HL-60/S4 treated with phorbol 12-myristate 13-acetate at 8.2 ng/mL for 4 days and 3 days (cell line): ENCODE data around the gene FAM83G.

ENCODE experiments used
- in situ Hi-C: fragments of 300-500 bp; cut with MboI; formaldehyde crosslinking; loops from 2 replicates; pipeline ENCODE4 v1.15.0; 2022; ENCODE audit warnings: low sequenced_read_pairs

The FAM83G gene

DNA sequence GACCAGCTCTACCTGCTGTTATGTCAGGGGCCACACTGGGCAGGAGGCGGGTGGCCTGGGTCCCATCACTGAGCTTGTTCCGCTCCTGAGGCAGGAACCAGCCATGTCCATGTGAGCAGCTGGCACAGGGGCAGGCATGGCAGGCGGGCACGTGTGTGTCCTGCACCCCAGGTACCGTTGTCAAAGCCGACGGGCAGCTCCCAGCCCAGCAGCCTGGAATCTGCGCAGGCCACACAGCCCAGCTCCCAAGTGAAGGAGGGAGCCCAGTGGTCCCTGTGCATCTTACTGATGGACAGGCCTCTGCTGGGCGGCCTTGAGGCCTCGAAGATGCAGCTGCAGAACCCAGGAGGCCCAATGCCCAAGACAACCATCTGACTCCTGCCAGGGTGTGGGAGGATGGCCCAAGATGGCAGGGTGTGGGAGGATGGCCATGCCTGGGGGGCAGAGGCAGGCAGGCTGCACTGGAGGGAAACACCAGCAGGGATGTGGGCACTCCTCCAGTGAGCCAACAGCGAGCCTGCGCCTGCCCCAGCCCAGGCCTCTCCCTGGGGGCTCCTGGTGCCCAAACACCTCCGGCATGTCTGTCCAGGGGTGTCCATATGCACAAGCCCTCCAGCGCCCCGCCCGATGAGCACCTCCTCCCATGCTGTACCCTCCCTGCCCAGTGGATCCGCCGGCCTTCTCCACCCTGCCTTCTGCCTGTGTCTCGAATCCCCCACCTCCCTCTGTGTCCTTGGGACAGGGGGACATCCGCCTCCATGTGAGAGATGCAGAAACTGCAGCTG, 12.8 kb downstream of the FAM83G start:
- in situ Hi-C loops = no loop called here

DNA sequence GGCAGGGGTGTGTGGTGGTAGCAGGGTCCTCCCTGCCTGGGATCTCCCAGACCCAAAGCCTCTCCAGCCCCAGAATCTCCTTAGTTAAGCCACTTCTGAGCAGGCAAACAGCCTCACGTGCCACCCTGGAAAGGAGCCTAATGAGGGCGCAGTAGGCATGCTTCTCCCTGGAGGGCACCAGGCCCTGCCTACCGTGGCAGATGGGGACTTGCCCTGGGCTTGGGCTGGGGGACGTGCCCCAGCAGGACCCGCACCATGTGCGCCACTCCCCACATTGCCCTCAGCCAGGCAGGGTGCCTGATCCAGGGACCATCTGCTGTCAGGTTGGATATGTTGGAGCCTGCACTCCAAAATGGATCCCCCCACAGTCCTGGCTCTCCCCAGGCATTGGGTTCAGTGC, 14.2 kb downstream of the FAM83G start:
- in situ Hi-C loops = no loop called here

DNA sequence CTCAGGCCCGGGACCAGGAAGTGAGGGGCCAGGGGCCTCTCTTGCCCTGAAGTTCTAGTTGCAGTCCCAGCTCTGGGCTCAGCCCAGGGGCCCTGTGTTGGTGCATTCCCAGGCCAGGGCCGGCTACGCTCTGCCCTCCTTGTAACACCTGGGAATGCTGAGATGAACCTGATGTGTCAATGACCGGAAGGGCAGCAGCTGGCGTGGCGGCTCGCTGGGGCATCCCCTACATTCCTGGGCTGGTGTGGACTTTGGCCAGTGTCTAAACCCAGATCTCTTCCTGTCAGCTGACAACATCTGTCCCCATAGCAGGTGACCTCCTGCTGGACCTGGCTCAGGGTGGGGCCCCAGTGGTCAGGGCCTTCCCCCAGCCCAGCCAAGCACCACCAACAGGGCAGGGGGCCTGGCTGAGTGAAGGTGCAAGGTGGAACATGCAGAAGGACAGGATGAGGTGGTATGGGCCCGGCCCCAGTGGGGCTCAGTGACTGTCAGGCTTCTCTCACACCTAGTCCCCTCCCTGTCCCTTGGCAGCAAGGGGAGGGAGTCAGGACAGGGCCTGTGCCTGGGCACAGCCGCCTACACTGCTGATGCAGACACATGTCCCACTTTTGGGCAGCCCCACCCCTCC, 15.9 kb downstream of the FAM83G start:
- in situ Hi-C loops = no loop called here

DNA sequence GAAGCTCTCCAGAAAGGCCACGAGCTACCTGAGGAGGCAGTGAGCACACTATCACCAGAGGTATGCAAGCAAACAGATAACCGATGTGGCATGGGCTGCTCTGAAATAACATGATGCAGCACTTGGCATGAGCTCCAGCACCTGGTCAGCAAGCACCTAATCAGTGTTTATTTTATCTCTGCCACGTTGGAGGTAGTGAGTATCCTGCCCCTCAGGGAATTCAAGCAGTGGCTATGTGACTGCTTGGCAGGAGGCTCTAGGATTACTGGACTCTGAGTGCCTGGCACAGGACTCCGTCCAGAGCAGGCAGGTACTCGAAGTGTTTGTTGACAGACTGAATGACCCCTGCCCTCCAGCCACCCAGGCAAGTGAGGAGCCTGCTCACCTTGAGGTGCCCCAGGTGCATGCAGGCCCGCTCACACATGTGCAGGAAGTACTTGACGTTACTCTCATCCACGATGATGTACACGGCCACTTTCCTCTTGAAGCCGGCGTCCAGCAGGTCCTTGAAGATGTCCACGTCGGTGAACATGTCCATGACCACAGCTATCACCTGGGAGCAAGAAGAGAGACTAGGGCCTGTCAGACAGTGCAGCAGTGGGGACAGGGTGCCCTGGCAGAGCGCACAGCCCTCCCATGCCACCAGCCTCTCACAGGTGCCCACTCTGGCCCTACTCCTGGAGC, 16.6 kb downstream of the FAM83G start:
- in situ Hi-C loops = no loop called here

DNA sequence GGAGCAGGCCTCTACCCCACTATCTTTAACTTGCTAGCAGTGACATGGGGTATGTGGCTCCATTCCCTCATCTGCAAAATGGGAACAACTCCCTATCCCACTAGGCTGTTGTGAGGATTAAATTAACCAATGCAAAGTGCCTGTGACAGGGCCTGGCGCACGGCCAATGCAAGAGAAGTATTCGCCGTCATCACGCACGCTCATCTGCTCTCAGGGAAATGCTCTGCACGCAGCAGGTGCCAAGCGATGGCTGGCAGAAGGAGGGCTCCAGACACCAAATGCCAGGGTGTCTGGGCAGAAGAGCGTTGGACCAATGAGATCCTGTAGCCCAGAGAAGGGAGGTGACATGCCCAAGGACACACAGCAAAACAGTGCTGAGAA, 17.3 kb downstream of the FAM83G start:
- in situ Hi-C loops = no loop called here

DNA sequence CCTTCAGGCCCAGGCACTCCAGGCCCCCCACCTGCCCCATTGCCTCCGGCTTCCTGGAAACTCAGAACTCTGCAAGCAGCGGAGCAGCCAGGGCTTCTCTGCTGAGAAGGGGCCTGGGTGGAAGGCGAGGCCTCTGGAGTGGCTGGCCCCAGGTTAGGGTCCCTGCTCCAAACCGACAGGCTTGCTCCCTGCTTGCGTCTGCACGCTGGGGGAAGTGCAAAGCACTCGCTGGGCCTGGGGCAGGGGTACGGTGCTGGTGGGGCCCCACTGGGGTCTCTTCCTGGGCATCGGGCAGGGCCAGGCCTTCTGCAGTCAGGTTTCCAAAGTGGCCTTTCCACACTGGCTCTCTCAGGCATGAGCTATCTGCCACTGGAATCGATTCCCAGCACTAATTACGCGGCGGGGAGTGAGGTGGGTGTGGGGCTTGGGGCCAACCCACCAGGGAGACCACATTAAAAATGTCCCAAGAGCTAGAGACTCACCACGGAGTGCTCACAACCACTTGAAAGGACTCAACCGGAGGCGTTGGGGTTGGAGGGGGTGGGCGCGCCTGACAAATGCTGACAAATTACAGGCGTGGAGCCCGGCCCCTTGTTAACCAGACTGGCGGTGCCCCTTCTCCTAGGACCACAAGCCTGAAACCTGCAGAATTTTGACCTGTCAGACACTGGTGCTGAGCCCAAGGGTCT, 17.9 kb downstream of the FAM83G start:
- in situ Hi-C loops = no loop called here

DNA sequence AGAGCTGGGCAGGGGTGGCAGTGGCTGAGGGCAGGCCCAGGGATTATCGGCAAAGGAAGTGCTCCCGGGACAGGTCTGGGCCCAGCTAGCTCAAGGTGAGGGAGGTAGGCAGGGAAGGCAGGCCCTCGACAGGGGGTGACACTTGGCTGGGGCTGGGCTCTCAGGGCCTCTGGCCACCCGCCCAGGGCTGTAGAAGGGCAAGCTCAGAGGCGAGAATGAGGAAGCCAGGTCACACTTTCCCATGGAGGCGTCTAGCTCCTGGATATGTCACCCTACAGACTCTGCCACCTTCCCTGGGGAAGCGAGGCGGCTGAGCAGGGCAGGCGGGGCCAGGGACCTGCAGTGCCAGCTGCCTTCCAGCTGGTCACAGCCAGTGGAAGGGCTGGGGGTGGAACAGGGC, 19.1 kb downstream of the FAM83G start:
- in situ Hi-C loops = no loop called here

DNA sequence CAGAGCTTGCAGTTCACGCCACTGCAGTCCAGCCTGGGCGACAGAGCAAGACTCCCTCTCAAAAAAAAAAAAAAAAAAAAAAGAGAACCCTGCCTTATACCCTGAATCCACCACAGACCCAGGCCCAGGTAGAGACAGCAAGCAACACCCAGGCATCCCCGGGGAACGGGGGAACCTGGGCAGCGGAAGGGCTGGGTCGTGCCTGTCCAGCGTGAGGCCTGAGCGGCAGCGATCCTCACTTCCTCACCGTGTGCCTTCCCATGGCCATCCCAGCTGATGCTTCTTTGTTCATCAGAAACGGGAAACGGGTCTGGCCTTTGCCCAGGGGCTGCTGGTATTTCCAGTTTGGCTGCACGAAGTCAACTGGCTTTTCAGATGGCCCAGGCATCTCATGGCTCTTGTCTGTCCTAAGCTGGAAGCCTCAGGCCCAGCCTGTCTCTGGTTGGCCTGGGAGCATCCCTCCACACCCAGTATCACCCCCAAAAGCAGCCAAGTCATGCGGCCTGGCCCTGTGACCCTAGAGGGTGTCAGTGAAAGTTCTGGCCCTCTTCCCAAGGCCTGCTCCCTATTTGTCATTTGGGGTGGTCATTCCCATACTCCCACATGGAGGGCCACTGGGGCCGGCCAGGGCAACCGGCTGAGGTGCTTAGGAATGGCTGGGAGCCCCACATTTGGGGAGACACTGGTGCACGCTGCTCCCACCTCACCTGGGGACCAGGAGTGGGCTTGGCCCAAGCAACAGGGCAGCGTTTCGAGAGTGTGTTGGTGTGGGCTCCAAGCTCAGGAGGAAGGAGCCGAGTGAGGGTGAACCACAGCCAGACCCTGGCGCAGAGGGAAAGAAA, 20.1 kb downstream of the FAM83G start:
- in situ Hi-C loops = no loop called here

DNA sequence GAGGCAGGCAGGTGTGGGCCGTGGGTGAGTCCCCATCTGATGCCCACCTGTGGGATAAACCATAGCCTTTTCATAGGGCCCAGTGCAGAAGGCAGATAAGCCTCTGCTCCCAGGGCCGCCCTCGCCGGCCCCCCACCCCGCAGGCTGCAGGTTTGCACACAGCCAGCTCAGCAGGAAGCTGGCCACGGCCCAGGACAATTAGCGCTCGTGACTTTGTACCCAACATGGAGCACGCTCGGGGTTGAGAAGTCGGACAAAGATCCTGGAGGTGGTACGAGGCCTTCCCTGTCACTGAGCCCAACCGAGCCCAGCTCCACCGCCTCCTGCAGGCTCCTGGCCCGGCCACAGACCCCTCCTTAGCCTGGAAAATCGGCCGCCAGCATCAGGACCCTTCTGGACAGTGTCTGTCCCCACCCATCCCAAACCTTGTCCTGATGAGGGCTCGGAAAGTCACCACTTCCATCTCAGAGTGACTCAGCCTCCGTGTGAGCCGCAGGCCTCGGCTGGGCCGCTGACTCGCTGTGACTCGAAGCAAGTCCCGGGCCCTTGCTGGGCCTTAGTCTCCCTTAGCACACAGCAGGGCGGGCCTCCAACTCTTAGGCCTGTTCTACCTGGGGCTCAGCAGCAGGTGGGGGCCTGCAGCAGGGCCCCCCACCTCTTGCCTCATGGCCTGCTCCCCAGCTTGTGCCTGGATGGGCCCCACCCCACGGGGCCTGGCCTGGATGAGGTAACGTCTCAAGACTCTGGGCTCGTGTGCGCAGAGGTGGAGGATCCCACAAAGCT, 22.7 kb downstream of the FAM83G start:
- in situ Hi-C loops = no loop called here

DNA sequence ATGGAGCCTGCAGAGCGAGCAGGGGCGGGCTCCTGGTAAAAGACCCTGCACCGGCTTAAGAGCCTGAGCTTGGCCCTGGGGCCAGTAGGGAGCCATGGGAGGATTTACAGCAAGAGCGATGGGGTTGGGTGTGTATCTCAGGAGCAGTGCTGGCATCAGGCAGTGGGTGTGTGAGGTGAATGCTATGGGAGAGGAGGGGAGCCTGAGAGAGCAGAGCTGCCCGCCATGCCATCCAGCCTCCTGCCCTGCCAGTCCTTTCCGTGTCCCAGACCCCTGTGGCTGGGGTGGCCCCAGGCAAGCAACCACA, 23.3 kb downstream of the FAM83G start:
- in situ Hi-C loops = no loop called here

DNA sequence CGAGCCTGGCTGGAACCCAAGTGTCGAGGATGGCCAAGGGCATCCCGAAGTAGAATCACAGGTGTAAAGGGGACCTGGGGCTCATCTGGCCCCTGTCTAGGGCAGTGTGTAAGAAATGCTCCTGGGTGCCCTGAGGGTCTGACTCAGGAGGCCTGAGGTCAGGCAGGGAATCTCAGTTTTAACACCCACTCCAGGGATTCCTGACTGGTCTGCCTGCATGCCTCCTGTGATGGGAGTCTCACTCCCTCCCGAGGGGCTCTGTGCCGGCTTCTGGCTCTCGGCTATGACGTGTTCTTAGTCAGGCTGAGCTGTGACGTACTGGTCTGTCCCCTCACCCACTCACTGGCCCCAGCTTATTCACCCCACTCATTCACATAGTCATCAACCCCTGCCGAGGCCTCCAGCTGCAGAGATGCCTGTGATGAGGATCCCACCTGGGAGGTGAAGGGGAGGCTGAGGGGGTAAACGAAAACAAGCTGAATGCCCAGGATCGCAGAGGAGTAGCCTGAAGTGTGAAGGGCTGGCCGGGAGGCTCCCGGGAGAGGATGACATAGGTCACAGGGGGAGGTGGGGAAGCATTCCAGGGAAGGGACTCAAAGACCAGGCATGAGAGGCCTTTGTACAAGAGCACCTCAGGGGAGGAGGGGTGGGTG, 23.8 kb downstream of the FAM83G start:
- in situ Hi-C loops = no loop called here

DNA sequence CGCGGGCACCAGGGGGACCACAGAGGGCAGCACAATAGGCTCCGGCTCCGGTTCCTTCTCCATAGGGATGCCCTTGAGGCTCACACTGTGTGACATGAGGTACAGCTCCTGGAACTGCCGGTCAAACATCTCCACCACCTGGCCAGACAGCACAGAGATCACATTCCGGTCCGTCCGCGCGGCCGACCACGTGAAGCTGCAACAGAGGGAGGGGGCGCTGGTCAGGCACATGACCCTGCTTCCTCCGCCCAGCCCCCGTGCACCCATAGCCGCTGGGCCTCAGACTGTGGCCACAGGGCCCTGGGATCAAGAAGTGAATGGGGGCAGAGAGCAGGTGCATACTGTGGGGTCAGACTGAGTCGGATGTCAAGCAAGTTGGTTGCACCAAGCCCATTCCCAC, 25.9 kb downstream of the FAM83G start:
- in situ Hi-C loops = no loop called here

DNA sequence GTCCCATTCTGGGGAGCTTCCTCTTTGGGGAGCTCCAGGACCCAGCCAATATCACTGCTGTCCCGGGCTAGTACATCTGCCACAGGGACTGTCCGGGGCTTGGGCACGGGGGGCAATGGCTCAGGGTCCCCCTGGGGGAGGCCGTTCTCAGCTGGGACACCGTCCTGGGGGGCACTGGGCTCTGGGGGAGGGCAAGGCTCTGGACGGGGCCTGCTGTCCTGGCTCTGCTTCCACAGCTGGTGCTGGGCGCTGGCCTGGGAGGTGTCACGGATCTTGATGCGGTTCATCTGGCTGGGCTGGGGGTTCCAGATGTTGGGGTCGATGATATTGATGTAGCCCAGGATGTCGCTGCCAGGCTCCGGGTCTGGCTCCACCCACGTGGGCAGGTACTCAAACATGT, 26.5 kb downstream of the FAM83G start:
- in situ Hi-C loops = no loop called here

DNA sequence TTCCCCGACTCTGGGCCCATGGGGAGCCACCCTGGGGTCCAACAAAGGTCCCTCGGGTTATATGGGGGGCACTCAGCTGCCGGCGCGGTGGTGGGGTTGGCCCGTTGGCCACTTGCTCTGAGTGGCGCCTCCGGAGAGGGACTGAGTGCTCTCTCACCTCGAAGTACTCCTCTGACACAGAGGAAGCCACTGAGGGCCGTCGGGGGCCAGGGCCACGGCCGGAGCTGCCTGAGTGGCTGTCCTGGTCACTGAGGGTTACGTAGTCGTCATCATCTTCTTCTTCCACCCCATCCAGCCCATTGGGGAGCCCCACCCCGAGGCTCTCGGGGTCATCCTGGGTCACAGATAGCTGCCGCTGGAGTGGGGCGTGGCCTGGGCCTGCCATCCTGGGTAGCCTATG, 26.9 kb downstream of the FAM83G start:
- in situ Hi-C loops = no loop called here

DNA sequence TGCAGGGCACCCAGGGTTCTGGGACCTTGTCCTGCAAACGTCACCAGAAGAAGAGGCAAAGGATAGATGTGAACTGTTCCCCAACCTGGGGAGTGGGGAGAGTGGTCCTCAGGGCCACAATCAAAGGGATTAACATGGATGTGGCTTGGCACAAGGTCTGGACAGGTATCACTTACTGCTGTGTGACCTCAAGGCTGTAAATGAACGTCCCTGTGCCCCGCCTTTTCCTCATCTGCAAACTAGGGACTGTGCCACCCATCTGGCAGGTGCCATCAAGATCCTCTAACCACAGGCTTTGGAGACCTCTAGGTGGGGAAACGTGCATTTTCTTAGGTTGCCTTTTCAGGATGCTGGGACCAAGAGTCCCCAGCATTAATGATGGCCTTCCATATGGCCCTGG, 27.5 kb downstream of the FAM83G start:
- in situ Hi-C loops = no loop called here

DNA sequence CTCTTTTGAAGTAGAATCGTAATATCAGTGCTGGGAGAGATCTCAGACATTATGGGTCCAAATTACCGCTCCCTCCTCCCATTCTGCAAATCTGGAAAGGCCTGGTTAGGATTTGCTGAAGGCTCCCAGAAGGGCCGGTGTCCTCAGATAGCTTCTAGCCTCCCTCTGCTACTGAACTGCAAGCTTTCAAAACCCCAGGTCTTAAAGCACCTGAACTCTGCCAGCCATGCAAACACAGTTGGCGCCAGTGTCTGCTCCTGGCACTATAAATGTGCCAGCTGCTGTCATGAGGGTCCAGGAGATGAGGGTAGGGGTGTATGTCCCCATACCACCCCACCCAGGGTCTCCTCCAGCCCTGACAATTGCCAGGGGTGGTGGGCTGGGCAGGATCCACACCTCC, 28.4 kb downstream of the FAM83G start:
- in situ Hi-C loops = no loop called here

DNA sequence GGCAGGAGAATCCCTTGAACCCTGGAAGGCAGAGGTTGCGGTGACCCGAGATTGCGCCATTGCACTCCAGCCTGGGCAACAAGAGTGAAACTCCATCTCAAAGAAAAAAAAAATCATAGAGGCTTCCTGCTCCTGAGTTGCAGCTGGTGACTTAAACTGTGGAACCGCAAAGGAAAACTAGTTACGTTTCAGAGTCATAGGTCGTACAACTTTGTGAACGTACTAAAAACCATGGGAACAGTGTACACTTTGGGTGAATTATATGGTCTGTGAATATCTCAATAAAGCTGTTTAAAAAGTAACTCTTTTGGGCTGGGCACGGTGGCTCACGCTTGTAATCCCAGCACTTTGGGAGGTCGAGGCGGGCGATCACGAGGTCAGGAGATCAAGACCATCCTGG, 29.0 kb downstream of the FAM83G start:
- in situ Hi-C loops = no loop called here

DNA sequence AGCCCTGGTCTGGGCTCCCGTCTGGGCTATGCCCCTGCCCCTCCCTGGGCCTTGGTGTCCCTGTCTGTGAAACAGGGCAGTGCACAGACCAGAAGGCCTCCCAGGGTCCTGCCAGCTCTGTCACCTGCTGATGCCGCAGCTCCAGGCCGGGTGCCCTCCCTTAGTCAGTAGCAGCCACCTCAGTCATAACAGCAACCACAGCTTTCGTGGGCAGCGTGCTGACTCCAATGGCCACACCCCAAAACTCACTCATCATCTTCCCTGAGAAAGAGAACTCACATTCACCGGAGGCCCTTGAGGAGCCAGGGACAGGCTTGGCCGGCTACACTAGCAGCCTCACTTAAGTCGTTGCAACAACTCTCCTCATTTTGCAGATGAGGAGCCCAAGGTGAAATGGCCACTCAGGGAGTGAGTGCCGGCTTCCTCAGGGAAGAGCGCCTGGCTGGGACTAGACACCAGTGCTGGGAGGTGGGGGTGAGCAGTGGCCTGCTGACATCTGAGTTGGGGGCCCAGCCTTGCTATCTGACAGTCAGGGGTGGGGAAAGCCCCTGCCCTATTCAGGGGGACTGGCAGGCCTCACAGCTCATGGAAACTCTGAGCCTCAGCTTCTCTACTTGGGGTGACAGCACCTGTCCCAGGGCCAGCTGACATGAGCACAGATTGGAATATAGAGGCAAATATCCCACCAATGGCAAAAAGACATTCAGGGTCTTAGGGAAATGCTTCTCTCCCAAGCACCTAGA, 30.0 kb downstream of the FAM83G start:
- in situ Hi-C loops = no loop called here

DNA sequence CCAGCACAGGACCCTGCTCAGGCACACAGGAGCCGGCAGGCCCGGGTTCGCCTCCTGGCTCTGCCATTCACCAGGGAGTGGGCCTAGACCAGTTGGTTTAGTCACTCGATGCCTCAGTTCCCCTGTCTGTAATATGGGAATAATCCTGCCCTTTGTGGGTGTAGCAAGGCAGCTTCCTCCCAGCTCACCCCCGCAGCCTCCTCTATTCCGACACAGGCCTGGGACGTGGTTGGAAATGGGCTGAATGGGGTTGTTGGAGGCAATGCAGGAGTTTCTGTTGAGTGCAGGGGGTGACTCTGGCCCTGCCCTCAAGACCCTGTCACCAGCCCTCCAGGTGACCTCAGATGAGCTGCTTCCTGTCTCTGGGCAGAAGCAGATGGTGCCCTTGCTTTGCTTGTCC, 32.8 kb downstream of the FAM83G start:
- in situ Hi-C loops = no loop called here
